ENCODE measurements around the gene KANSL1.
"Not testable (repeated sequence)": the region's sequence is repeated elsewhere in the genome, so short reads cannot be mapped to it uniquely, and the experiment has no call there.

The KANSL1 gene

DNA sequence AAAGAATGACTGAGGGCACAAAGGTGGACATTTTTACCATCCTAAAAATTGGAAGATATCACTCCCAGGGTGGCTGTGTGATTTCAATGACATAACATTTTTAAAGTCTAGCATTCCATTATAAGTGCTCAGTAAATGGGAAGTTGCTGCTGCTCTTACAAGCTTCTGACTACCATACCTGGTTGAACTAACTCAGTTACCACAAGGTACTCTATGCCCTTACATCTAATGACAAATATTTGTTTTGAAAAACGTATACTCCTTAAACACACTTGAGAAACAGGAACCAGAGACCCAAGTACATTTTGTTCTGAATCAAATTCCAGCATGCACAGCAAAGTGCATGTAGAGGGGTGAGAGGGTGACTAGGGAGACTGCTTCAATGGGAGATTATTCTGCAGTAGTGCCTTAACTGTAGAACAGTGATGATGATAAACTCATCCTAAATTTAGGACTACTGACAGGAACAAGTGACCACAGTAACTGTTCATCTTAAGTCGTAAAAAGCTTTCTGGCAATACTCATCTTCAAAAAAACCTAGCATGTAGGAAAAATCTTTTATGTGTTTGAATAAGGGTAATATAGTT, 83.5 kb downstream of the KANSL1 start:
- DNase-seq: no peak

DNA sequence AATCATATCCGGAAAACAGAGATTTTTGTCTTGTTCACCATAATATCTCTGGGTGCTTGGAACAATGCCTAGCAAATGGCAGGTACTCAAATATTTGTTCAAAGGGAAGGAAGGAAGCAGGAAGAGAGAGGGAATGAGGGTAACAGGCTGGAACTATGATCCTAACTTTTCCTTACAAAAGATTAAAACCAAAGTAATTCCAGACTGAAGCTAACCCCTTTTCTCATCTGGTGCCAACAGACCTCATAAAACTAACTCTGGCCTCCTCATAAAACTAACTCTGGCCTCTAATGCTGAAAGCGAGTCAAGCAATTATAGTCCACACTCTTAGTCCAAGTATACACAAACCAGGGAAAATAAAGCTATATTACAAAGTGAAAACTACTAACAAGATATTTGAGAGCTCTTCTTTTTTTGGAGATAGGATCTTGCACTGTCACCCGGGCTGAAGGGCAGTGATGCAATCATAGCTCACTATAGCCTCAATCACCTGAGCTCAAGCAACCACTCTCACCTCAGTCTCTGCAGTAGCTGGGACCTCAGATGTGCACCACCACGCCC, 84.6 kb downstream of the KANSL1 start:
- no peak for DNase-seq

DNA sequence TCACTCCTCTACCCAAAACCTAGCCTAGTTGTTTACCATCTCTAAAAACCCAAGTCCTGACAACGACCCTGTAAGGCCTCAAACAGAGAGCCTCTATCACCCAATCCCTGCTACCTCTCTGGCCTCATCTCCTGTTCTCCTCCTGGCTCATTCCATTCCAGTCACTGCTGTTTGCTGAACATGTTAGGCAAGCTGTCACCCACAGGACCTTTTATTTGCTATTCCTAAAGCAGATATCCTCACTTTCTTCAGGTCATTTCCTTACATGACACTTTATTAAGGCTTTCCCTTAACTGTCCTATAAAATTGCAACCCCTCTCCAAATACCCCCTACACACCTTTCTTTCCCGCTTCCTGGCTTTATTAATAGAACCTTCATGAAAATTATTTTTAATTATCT, 85.1 kb downstream of the KANSL1 start:
- no peak for DNase-seq

DNA sequence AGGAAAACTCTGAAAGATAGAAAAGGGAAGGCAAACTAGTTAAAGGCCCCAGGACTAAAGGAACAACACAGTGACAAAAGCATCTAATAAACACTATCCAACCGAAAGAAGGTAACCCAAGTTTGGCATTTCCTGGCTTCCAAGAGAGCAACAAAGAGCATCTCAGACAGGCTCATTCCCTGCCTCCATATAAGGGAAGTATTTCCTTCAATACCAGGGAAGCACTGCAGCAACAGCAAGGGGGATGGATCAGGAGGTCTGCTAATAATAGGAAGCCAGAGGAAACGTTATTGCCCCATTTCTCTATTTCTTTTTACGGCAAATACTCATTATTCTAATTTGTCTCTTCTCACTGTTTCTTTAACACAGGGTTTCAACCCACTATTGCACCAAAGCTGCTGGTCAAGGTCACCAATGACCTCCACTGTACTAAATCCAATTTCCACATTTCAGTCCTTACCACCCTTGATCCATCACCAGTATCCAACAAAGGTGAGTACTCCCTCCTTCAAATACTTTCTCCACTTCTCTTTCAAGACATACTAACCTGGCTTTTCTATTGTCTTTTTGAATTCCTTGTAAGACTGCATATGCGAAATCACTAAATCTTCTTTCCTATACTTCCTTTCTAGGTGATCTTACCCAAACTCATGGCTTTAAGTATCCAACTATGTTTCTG, 86.1 kb downstream of the KANSL1 start:
- no peak for DNase-seq

DNA sequence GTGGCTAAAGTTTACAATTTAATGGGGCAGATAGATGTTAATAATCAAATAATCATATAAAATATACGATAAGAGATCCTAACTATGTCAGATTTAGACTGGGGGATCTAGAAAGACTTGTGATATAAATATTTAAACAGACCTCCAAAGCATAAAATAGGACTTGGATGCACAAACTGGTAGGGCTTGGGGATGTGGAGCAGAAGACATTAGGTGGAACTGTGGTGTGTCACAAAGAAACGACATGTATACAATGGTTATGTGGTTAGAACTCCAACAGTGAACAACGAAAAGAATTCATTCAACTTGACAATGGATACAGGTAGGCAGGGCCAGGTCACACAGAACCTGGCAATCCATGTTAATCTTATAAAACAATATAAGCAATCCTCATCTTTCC, 90.4 kb downstream of the KANSL1 start:
- not testable (repeated sequence) for DNase-seq

DNA sequence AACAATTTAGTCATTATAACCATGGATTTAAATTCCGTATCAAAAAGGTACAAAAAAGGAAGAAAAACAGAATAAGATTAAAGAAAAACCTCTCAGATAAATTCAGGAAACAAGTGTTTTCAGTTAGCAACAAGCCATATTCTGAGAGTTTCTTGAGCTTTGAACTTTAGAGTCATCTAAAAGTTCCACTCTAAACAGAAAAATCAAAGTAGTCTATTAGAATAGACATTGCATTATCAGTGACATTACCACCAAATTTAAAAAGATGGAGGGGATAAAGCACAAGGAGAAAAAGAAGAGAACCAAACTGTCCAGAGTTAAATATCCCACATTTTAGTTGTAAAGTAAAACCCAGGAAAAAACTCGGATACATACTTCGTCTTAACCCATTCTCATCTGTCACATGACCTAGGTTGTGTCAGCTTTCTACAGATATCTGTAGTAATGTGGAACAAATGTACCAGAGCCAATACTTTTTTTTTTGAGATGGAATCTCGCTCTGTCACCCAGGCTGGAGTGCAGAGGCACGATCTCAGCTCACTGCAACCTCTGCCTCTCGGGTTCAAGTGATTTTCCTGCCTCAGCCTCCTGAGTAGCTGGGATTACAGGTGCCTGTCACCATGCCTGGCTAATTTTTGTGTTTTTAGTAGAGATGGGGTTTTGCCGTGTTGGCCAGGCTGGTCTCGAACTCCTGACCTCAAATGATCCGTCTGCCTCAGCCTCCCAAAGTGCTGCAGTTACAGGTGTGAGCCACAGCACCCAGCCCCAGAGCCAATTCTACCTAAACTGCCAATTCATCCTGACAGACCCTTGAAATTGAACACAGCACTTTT, 91.2 kb downstream of the KANSL1 start:
- not testable (repeated sequence) for DNase-seq

DNA sequence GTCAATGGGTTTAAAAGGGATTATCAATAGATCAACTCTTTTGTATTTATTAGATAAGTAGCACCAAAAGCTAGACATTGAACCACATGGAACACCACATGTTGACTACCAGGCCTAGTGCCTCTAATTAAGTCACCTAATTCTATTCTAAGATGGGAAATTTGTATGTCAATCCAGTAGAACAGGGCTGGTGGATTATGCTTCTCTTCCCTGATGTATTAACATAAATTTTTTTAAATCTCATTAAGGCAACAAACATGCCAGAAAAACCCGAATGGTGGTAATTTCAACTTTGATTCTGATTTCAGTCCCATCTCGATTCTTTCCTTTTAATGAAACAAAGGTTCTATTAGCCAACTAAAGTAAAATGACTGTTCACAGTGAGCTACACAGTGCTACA, 92.6 kb downstream of the KANSL1 start:
- DNase-seq: no peak

DNA sequence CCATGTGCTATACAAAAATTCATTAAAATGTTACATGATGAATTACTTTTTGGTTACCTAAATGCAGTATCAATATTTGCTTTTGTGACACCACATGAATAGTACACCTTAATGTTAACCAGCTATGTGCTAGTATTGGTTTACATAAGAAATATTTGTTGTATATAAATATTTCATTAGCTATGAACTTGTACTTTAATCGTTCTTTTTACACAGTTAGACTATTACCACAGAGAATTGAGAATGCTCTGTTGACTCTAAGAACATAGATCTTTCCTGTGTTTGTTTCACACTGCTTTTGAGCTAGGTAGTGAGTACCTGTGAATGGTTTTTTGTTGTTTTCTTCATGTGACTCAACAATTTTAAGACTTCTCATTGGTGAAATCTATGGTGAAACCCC, 93.4 kb downstream of the KANSL1 start:
- DNase-seq: no peak

DNA sequence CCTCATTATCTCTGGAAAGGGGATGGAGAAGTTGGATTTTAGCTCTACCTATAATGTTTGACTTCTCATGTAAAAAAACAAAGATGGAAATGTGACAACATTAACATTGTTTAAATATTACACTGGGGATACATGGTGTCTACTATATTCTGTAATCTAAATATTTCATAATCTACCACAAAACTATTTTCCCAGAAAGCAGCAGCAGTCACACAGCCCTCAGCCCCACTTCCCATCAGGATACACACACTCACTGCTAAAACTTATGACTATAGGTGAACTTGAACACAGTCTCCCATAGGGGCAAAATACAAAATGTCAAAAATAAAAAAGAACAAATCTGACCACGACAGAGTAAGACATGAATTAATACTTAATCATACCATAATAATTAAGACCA, 95.7 kb downstream of the KANSL1 start:
- DNase-seq: no peak

DNA sequence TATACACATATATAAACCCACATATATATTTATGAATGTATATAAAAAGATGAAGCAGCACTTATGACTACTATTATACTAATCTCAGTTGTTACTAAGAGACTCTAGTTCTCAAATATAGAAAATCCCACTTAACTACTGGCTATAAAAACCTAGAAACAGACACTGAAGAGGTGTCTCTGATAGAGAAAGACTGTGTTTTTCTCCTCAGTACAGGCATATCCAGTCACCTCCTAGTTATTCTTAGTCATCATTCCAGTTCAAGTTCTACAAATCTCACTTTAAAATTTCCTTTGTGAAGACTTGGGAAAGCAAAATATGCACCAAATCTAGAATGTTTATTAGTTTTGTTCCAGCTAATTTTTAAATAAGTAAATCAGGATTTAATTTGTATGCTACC, 100.2 kb downstream of the KANSL1 start:
- no peak for DNase-seq

DNA sequence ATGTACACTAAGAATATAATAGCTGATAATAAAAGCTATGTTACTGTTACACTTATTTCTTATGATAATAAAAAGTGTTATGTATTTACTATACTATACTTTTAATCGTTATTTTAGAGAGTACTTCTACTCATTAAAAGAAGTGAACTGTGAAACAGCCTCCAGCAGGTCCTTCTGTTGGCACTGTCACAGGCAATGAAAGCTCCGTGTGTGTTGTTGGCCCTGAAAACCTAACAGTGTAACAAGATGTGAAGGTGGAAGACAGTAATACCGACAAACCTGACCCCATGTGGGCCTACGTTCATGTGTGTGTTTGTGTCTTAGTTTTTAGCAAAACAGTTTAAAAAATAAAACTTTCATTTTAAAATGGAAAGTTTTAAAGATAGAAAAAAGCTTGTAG, 102.4 kb downstream of the KANSL1 start:
- no peak for DNase-seq

DNA sequence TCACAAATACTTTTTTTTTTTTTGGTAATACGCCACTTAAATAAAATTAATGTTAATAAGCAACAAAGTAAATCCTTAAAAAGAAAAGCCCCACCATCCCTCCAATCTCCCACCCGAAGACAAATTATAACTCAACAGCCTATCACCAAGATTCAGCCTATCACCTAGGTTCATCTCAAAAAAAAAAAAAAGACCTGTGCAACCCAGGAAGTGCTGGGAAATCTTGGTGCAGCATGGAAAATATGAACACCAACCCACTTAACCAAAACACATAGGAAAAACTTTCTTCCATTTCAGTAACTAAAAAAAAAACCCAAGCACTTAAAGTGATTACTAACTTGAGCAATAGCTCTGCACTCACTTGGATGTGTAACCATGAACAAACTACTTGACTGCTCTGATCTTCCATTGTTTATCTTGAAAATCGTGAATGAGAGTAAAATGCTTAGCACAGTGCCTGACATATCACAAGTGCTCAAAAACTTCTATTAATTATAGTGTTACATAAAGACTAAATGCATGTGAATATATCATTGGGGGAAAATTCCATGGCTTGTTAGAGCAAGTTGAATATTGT, 103.8 kb downstream of the KANSL1 start:
- no peak for DNase-seq

DNA sequence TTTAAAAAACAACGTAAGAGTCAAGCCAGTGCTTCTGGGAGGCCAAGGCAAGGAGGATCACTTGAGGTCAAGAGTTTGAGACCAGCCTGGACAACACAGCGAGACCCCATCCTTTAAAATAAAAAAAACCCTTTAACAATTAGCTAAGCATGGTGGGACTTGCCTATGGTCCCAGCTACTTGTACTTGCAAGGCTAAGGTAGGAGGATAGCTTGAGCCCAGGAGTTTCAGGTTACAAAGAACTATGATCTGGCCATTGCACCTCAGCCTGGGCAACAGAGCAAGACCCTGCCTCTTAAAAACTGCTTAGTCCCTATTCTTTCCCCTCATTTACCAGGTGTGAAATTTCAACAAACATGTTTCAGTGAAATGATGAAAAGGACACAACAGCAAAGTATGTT, 104.6 kb downstream of the KANSL1 start:
- DNase-seq: no peak

DNA sequence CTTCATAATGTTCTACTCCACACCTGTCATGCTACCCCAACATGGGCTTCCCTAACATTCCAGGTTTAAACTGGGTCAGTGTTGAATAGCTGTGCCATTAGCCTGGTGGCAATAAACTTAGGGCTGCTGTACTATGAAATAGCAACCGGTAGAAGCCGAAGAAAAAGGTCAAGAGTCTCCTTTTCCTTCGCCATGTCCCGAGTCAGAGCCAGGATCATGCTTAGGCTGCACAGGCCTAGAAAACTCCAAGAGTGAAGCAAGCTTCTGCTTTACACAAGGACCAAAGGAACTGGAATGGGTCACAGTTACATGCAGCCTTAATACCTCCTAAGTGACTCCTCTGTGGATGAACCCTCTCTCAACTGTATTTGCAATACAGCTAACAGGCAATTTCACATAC, 105.4 kb downstream of the KANSL1 start:
- DNase-seq: not testable (repeated sequence)

DNA sequence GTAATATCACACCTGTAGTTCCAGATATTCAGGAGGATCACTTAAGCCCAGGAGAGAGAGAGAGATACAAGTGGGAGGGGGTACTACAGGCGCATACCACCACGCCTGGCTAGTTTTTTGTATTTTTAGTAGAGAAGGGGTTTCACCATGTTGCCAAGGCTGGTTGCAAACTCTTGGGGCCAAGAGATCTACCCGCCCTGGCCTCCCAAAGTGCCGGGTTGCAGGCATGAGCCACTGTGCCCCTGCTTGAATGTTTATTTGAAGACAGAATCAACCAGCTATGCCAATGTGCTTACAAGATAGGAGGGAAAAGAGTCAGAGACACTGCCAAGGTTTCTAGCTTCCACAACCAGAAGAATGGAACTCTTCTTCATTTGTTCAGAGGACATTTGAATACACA, 106.4 kb downstream of the KANSL1 start:
- no peak for DNase-seq

DNA sequence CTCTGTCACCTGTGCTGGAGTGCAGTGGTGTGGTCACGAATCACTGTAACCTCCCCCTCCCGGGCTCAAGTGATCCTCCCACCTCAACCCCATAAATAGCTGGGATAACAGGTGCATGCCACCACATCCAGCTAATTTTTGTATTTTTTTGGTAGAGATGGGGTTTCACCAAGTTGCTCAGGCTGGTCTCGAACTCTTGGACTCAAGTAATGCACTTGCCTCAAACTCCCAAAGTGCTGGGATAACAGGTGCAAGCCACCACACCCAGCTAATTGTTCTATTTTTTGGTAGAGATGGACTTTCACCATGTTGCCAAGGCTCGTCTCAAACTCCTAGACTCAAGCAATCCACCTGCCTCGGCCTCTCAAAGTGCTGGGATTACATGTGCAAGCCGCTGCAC, 107.7 kb downstream of the KANSL1 start:
- DNase-seq: no peak

DNA sequence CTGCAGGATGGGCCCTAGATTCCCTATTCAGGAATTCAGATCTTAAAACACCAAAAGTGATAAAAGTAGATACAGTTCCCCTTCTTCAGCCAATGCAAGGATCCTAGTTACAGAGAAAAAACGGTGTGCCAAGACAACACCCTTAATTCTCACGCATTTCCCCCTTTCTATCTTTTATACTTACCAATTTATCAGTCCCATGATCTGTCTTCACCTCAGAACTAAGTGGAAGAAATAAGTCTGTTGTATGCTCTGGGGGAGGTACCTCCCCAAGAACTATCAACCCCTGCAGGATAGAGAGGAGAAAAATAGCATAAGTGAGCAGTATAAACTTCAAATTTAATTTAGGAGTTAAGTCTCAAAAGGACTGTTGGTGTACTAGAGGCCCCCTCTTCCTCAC, 111.0 kb downstream of the KANSL1 start:
- no peak for DNase-seq

DNA sequence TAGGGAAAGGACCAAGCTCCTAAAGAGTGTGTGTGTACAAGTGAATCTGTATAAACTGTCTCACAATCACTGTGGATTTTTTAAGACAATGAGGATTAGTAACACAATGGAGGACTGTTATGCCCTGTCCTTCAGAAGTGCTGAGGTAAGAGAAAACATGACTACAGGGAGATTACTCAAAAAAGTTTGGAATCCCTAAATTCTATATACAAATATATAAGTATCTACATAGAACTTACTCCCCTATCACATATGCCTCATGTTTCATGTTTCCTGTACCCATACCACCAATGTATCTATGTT, 112.3 kb downstream of the KANSL1 start:
- no peak for DNase-seq

DNA sequence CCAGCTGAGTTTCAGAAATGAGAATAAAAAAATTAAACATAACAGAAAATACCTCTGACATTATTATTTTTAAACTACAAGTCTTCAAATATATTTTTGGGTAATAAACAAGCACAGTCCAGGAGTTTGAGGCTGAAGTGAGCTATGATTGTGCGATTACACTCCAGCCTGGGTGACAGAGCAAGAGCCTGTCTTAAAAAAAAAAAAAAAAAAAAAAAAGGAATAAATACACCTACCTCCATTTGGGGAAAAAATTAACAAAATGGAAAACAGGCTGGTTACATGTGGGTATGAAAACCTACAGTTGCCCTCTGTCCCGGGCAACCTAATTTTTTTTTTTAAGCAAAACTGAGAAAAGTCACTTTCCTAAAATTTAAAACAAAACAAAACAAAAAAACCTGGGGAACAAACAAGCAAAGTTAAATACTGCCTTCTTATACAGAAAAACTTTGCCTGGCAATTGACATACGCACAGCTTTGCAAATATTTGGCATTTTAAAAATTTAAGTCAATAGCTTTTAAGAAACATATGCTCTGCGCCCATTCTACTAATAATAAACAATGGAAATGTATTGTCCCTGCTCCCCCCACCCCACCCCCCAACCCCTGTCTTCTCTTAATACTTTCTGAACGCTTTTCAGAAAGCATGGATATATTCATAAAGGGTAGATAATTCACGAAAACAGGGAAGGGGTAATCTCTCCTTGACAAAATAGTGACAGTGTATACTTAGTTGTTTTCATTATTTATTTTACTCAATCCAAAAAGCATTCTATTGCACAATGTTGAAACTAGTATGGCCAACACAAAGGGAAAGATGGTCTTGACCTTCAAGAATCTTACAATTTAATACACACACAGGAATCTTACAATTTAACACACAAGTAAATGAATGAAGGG, 112.9 kb downstream of the KANSL1 start:
- DNase-seq: no peak

DNA sequence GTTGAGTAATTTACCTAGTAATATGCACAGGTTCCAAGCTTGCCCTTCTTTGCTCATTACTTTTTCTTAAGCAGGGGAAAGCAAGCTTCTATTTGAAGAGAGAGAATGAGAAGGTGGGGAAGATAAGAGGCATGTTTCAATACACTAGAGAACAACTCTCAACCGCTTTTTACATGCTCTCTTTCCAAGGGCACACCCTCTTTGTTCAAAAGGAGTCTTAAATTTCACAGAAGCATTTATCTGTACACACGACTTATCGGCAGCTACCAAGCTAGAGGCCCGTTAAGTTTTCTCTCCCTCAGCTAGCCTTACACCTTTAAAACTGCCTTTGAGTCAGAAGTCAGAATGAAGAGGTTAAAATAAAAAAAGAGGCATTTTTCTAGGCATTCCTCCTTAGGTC, 114.6 kb downstream of the KANSL1 start:
- no peak for DNase-seq

DNA sequence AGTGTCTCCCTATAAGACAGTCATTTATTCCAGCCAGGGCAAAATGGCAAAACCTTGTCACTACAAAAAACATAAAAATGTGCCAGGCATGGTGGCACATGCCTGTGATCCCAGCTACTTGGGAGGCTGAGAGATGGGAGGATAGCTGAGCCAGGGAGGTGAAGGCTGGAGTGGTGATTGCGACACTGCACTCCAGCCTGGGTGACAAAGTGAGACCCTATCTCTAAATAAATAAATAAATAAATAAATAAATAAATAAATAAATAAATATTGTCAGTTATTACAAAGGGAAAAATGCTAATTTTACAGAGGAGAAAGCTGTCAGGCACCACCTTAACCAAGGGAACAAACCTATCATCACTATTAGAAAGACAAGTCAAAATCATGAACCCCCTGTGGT, 118.7 kb downstream of the KANSL1 start:
- no peak for DNase-seq

DNA sequence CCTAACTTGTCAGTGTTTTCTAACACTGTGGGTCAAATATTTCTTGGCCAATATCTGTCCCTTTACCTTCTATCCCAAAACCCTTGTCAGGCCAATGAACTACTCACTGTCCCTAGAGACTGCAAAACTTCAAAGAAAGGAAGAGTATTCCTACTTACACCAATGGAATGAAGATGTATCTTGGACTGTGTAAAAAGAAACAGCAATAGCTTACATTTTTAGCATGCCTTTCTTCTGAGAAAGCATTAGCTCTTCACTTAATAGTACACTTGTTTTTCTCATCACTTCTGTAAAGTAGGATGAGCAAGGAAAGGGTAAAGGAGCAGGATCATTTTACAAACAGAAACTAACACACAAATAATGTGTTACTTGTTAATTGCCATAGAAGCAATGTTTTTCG, 120.2 kb downstream of the KANSL1 start:
- DNase-seq: no peak

DNA sequence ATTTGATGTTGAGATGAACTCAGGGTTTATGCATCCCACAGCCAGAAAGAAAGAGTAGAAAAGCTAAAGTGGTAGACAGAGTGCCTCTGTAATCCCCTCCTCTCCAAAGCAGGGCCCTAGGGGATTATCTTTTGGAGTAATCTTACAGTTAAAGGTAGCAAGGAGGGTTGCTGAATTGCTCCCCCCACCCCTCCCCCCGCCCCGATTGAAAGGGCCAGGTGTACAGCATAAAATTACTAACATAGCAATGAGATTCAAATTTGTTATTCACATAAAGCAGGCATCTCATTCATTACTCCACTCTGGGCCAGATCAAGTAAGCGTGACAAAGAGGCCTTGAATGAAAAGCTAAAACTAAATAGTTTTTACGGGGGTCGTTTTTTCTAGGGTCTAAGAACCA, 121.4 kb downstream of the KANSL1 start:
- DNase-seq: no peak
